WTC11 (cell line): ENCODE data around the gene DALRD3. TPM values are rescaled to one million over a fixed set of nuclear protein-coding genes. Genes with fewer than 3 reads are reported as not detected.

Source experiments
- ATAC-seq: fragments of 200-7000 bp; cut with Tn5 transposase; 2 replicates; pipeline ENCODE4 v1.10.0; 2021; ENCODE audit warnings: mild to moderate bottlenecking, moderate library complexity
- CTCF ChIA-PET: fragments of 300-600 bp; sonication (Branson Sonifier 250); formaldehyde crosslinking; loops from one replicate; lab custom pipeline; 2021; ENCODE audit warnings: antibody characterized with exemption; lab: Charles Lee
- POLR2A ChIA-PET: fragments of 350-600 bp; sonication (Branson Sonifier 250); formaldehyde crosslinking; loops from one replicate; lab custom pipeline; 2021; ENCODE audit warnings: antibody characterized with exemption; lab: Charles Lee
- DNase-seq: peaks from one replicate; pipeline ENCODE4 v3.0.0; 2021; ENCODE audit warnings: low spot score
- H3K27ac Mint-ChIP-seq: 2 replicates; pipeline ENCODE4 v1.8.0; 2021; ENCODE audit warnings: mixed read lengths
- H3K27me3 Mint-ChIP-seq: 2 replicates; pipeline ENCODE4 v1.8.0; 2021; ENCODE audit warnings: low read depth, mild to moderate bottlenecking, moderate library complexity, mixed read lengths
- H3K36me3 Mint-ChIP-seq: 2 replicates; pipeline ENCODE4 v1.8.0; 2021; ENCODE audit warnings: mixed read lengths
- H3K4me1 Mint-ChIP-seq: 2 replicates; pipeline ENCODE4 v1.8.0; 2022; ENCODE audit warnings: mixed read lengths
- H3K4me3 Mint-ChIP-seq: 2 replicates; pipeline ENCODE4 v1.8.0; 2021; ENCODE audit warnings: mild to moderate bottlenecking, moderate library complexity, mixed read lengths
- H3K9me3 Mint-ChIP-seq: 2 replicates; pipeline ENCODE4 v1.8.0; 2021; ENCODE audit warnings: mixed read lengths
- CREB1 ChIP-seq: sonication (generic); formaldehyde crosslinking; IDR thresholded peaks from 2 replicates; pipeline ENCODE4 v1.8.0; 2023; ENCODE audit warnings: mild to moderate bottlenecking, missing genetic modification reagents
- CTCF ChIP-seq: fragments of 200-600 bp; IDR thresholded peaks from 2 replicates; pipeline ENCODE4 v1.8.0; 2022; ENCODE audit warnings: antibody characterized with exemption
- E2F5 ChIP-seq: sonication (generic); formaldehyde crosslinking; IDR thresholded peaks from 2 replicates; pipeline ENCODE4 v1.8.1; 2022; ENCODE audit warnings: mild to moderate bottlenecking, moderate library complexity, missing genetic modification reagents
- FOXK1 ChIP-seq: sonication (generic); formaldehyde crosslinking; IDR thresholded peaks from 2 replicates; pipeline ENCODE4 v1.8.0; 2022; ENCODE audit warnings: mild to moderate bottlenecking, moderate library complexity, missing genetic modification reagents
- HMGA2 ChIP-seq: fragments of 250-450 bp; sonication (Bioruptor Pico); IDR thresholded peaks from 2 replicates; pipeline ENCODE4 v1.4.0; 2021; ENCODE audit warnings: mild to moderate bottlenecking, moderate library complexity
- MAX ChIP-seq: sonication (generic); formaldehyde crosslinking; IDR thresholded peaks from 2 replicates; pipeline ENCODE4 v1.8.0; 2022; ENCODE audit warnings: mild to moderate bottlenecking, missing genetic modification reagents
- MLX ChIP-seq: sonication (generic); formaldehyde crosslinking; IDR thresholded peaks from 2 replicates; pipeline ENCODE4 v1.8.1; 2023; ENCODE audit warnings: mild to moderate bottlenecking, missing genetic modification reagents, moderate library complexity
- PRDM15 ChIP-seq: sonication (generic); formaldehyde crosslinking; IDR thresholded peaks from 2 replicates; pipeline ENCODE4 v1.8.0; 2022; ENCODE audit warnings: missing genetic modification reagents
- RORB ChIP-seq: fragments of 250-450 bp; sonication (Bioruptor Pico); IDR thresholded peaks from 2 replicates; pipeline ENCODE4 v1.9.0; 2021; ENCODE audit warnings: mild to moderate bottlenecking
- SP1 ChIP-seq: sonication (generic); formaldehyde crosslinking; conservative IDR thresholded peaks from 2 replicates; pipeline ENCODE4 v1.8.1; 2022; ENCODE audit warnings: missing genetic modification reagents
- TP53 ChIP-seq: sonication (generic); formaldehyde crosslinking; IDR thresholded peaks from 2 replicates; pipeline ENCODE4 v1.8.1; 2023; ENCODE audit warnings: mild to moderate bottlenecking, missing genetic modification reagents
- USF2 ChIP-seq: sonication (generic); formaldehyde crosslinking; IDR thresholded peaks from 2 replicates; pipeline ENCODE4 v1.8.1; 2023; ENCODE audit warnings: mild to moderate bottlenecking, missing genetic modification reagents, moderate library complexity
- ZBTB21 ChIP-seq: sonication (generic); formaldehyde crosslinking; IDR thresholded peaks from 2 replicates; pipeline ENCODE4 v1.8.1; 2023; ENCODE audit warnings: mild to moderate bottlenecking, missing genetic modification reagents, borderline replicate concordance
- ZNF219 ChIP-seq: sonication (generic); formaldehyde crosslinking; IDR thresholded peaks from 2 replicates; pipeline ENCODE4 v1.8.0; 2023; ENCODE audit warnings: missing genetic modification reagents, mild to moderate bottlenecking, borderline replicate concordance
- ZNF232 ChIP-seq: sonication (generic); formaldehyde crosslinking; IDR thresholded peaks from 2 replicates; pipeline ENCODE4 v1.8.0; 2022; ENCODE audit warnings: mild to moderate bottlenecking, missing genetic modification reagents
- ZNF317 ChIP-seq: sonication (generic); formaldehyde crosslinking; IDR thresholded peaks from 2 replicates; pipeline ENCODE4 v1.8.1; 2023; ENCODE audit warnings: low read depth, mild to moderate bottlenecking, moderate library complexity, missing genetic modification reagents, borderline replicate concordance
- ZNF416 ChIP-seq: fragments of 250-450 bp; sonication (Bioruptor Pico); IDR thresholded peaks from 2 replicates; pipeline ENCODE4 v1.9.0; 2021; ENCODE audit warnings: mild to moderate bottlenecking, inconsistent platforms
- total RNA-seq: library from RNA; stranded (reverse); gene quantifications from 3 replicates; pipeline ENCODE4 v1.2.3, GENCODE V29; 2021

Gene DALRD3
- total RNA-seq, 1 experiment from 2014 or later, result 41.4 TPM

GRCh38 chr3:48997714-48998637 lies 20.4 kb downstream of the DALRD3 start (continued):
- TF ChIP-seq PRDM15, result no peak
- no peak for TF ChIP-seq ZNF219 (CRISPR knock-in tag)
- TF ChIP-seq MLX (CRISPR knock-in tag), result no peak
- TF ChIP-seq SP1, result no peak
- TF ChIP-seq ZBTB21 (CRISPR knock-in tag), result no peak
- TF ChIP-seq ZNF317 (CRISPR knock-in tag), result no peak
- no peak for TF ChIP-seq CTCF

- Mint-ChIP-seq H3K36me3 (peaks cover 4% of the 10 kb centered on the region; the same call in 1 of the 2 replicates), H3K4me1 (peaks cover 12% of the 10 kb centered on the region), H3K27ac (no peak overlapping the region), H3K4me3 (no peak overlapping the region), H3K9me3 (no peaks in the 10 kb centered on the region), H3K27me3 (no peaks in the 10 kb centered on the region)
- ATAC-seq, result 0 out of 2 replicates have a peak, but pooled peaks have one; percentile 10
- ChIA-PET CTCF (interaction anchor here (0.7 to 4.3 kb wide), 4 partner anchors 10 to 25 kb away, joined by 3 to 23 read pairs (median 14); partner anchors contain the start of gene WDR6), POLR2A (interaction anchor here (0.5 to 2.0 kb wide), 3 partner anchors 9 to 23 kb away, joined by 3 to 11 read pairs (median 5); partner anchors contain the start of gene WDR6)
- no peak for DNase-seq
- no peak for TF ChIP-seq CTCF
- TF ChIP-seq MAX (CRISPR knock-in tag), result no peak
- no peak for TF ChIP-seq HMGA2 (CRISPR knock-in tag)
- TF ChIP-seq E2F5 (CRISPR knock-in tag), result no peak
- no peak for TF ChIP-seq TP53 (CRISPR knock-in tag)
- no peak for TF ChIP-seq ZBTB21 (CRISPR knock-in tag)
- TF ChIP-seq CREB1 (CRISPR knock-in tag), result no peak
- no peak for TF ChIP-seq ZNF416 (CRISPR knock-in tag)
- TF ChIP-seq FOXK1 (CRISPR knock-in tag), result no peak
- TF ChIP-seq USF2 (CRISPR knock-in tag), result no peak
- TF ChIP-seq PRDM15, result no peak
- TF ChIP-seq RORB, result no peak
- TF ChIP-seq MLX (CRISPR knock-in tag), result no peak
- TF ChIP-seq ZNF232, result no peak
Observed at GRCh38 chr3:48997102-48997635, 21.2 kb downstream of the DALRD3 start.
